Panc1 (cell line): ENCODE measurements around the gene PSMA2. TPM values are rescaled to one million over a fixed set of nuclear protein-coding genes. Genes with fewer than 3 reads are reported as not detected.

Experiments
- ATAC-seq: fragments of 200-7000 bp; cut with Tn5 transposase; 2 replicates; pipeline ENCODE4 v1.9.1; 2020; ENCODE audit warnings: mild to moderate bottlenecking, moderate library complexity
- BruUV-seq: library from RNA; stranded (reverse); fragments of 400-500 nt; replicated peaks from 2 replicates; lab custom pipeline; 2021; lab: Mats Ljungman, UMichigan
- CTCF ChIA-PET: fragments of 300-600 bp; sonication (Branson Sonifier 250); formaldehyde crosslinking; loops from one replicate; lab custom pipeline; 2022; ENCODE audit warnings: antibody characterized with exemption; lab: Charles Lee
- POLR2A ChIA-PET: fragments of 300-600 bp; sonication (Branson Sonifier 250); formaldehyde crosslinking; loops from one replicate; lab custom pipeline; 2022; ENCODE audit warnings: antibody characterized with exemption; lab: Charles Lee
- DNase-seq: peaks from one replicate; pipeline ENCODE4 v3.0.0-alpha.2; 2010; ENCODE audit warnings: low read depth, low spot score
- H3K27ac ChIP-seq: 2 replicates; pipeline ENCODE4 v1.5.1; 2011; ENCODE audit warnings: mild to moderate bottlenecking, low read length, inconsistent platforms
- H3K27me3 ChIP-seq: fragments of 200-500 bp; sonication (Bioruptor generic); 2 replicates; pipeline ENCODE4 v1.6.0; 2014; ENCODE audit warnings: low read length, inconsistent platforms; ENCODE audit not compliant: control insufficient read depth, insufficient read depth
- H3K36me3 ChIP-seq: fragments of 200-500 bp; sonication (Bioruptor generic); 2 replicates; pipeline ENCODE4 v1.5.1; 2014; ENCODE audit warnings: inconsistent platforms, mild to moderate bottlenecking, low read length, moderate library complexity; ENCODE audit not compliant: control insufficient read depth, insufficient read depth
- H3K4me1 ChIP-seq: 2 replicates; pipeline ENCODE4 v1.5.1; 2011; ENCODE audit warnings: inconsistent platforms, mild to moderate bottlenecking, low read length, moderate library complexity; ENCODE audit not compliant: control insufficient read depth, insufficient read depth
- H3K4me3 ChIP-seq, 2 experiments: 2 replicates each; pipeline ENCODE4 v1.5.1; 2011 to 2012; ENCODE audit warnings: low read depth in 2 of 2, low read length in 2 of 2, mild to moderate bottlenecking in 2 of 2, inconsistent platforms in 1 of 2, moderate library complexity in 1 of 2
- H3K9me3 ChIP-seq: fragments of 200-500 bp; sonication (Bioruptor generic); 2 replicates; pipeline ENCODE4 v1.5.1; 2014; ENCODE audit warnings: low read depth, mild to moderate bottlenecking, inconsistent platforms, low read length, moderate library complexity; ENCODE audit not compliant: control insufficient read depth, insufficient read depth
- CTCF ChIP-seq: fragments of 450-650 bp; IDR thresholded peaks from 2 replicates; pipeline ENCODE4 v1.5.1; 2017; ENCODE audit warnings: mild to moderate bottlenecking
- POLR2AphosphoS5 ChIP-seq: IDR thresholded peaks from 2 replicates; pipeline ENCODE4 v1.6.1; 2012; ENCODE audit warnings: mild to moderate bottlenecking, low read depth, low read length, moderate library complexity
- REST ChIP-seq, 2 experiments: IDR thresholded peaks; 2 replicates each; pipeline ENCODE4 v1.6.1; 2011 to 2012; ENCODE audit warnings: low read depth in 2 of 2, control low read depth in 1 of 2, low read length in 1 of 2, mild to moderate bottlenecking in 1 of 2, moderate library complexity in 1 of 2; ENCODE audit not compliant: insufficient read depth in 1 of 2
- SIN3A ChIP-seq: IDR thresholded peaks from 2 replicates; pipeline ENCODE4 v1.6.1; 2012; ENCODE audit warnings: low read depth, mild to moderate bottlenecking, low read length, moderate library complexity, borderline replicate concordance; ENCODE audit not compliant: insufficient read depth
- TCF7L2 ChIP-seq: IDR thresholded peaks from 2 replicates; pipeline ENCODE4 v1.6.1; 2011; ENCODE audit warnings: mild to moderate bottlenecking, low read depth, low read length, inconsistent platforms
- in situ Hi-C: cut with HindIII; loops from 2 replicates; pipeline ENCODE4 v1.10.0; 2016; ENCODE audit warnings: low sequenced_read_pairs, low pct_unique_long_range_greater_than_20kb
- intact Hi-C: fragments of 100-400 bp; cut with micrococcal nuclease; formaldehyde crosslinking; loops from one replicate; pipeline ENCODE4 v1.10.0; 2022; ENCODE audit not compliant: unreplicated experiment
- total RNA-seq: library from RNA; stranded (reverse); gene quantifications from one replicate; pipeline ENCODE4 v1.2.1, GENCODE V29; 2021; ENCODE audit not compliant: unreplicated experiment

Gene PSMA2
- total RNA-seq, 1 experiment from 2014 or later = 180 TPM

- in situ Hi-C loops = no loop called here
- POLR2A ChIA-PET = no interaction called here
- intact Hi-C loops = loop anchor here (10.0 kb wide), 2 partner anchors 158 to 778 kb away; partner anchors contain the start of gene COA1
- CTCF ChIA-PET = no interaction called here
- Histone ChIP-seq H3K27me3 (no peaks in the 10 kb centered on the region; the same call in 1 of the 2 replicates), H3K4me3 (no peak overlapping the region), H3K9me3 (no peaks in the 10 kb centered on the region), H3K4me1 (no peaks in the 10 kb centered on the region), H3K36me3 (no peaks in the 10 kb centered on the region), H3K27ac (no peak overlapping the region)
- BruUV-seq = no TSS peak
- TF ChIP-seq CTCF (no peak), SIN3A (no peak), REST (IDR thresholded peaks at IDR 0.05; ENCODE audit: insufficient read depth in 1 of 2, low read depth in 2 of 2, low read length in 1 of 2) (no peak), TCF7L2 (no peak), POLR2AphosphoS5 (no peak)
- no peak for DNase-seq
- ATAC-seq = peak; percentile 28; the same call in 1 of the 2 replicates
These were observed 14.6 kb upstream of the PSMA2 start for GRCh38 chr7:42946627-42946950.

- ATAC-seq = peak; percentile 37
- ChIA-PET CTCF (no interaction called here), POLR2A (no interaction called here)
- no peak for TF ChIP-seq REST (IDR thresholded peaks at IDR 0.05; ENCODE audit: insufficient read depth in 1 of 2, low read depth in 2 of 2, low read length in 1 of 2)
- TF ChIP-seq TCF7L2 = no peak
- no peak for TF ChIP-seq CTCF
- no peak for TF ChIP-seq POLR2AphosphoS5
- no peak for TF ChIP-seq SIN3A
- BruUV-seq = no TSS peak
- Histone ChIP-seq H3K27me3 (no peaks in the 10 kb centered on the region; the same call in 1 of the 2 replicates), H3K4me3 (peak overlapping the region in 1 of 2 experiments; percentile 17; a peak in 1 of 4 replicates), H3K4me1 (no peaks in the 10 kb centered on the region), H3K27ac (no peak overlapping the region), H3K36me3 (no peaks in the 10 kb centered on the region), H3K9me3 (no peaks in the 10 kb centered on the region)
- in situ Hi-C loops (no loop called here), intact Hi-C loops (loop anchor here (10.0 kb wide), 2 partner anchors 159 to 779 kb away; partner anchors contain the start of gene COA1)
- DNase-seq = no peak
These were observed 14.1 kb upstream of the PSMA2 start for GRCh38 chr7:42945821-42946626.
